Measurements from ENCODE around the gene WBP4. TPM values are rescaled to one million over a fixed set of nuclear protein-coding genes. Genes with fewer than 3 reads are reported as not detected.

WBP4 gene
- total RNA-seq, 1 experiment from 2014 or later: 10.0 TPM

DNA sequence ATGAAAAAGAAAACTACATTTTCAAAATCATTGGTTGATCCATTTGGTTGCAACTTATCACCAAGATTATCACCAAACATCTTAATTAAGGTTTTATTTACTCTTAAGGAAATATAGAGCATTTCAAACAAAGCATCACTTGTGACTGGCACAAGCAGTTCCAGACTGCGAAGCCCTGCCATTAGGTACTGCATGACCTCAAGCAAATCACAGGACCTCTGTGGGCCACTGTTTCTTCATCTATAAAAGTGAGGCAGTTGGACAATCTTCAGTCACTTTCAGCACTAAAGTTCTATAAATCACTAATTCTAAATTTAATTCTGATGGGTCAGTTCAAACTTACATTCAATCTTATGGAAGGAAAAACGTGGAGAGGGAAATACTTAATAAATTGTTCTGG is 44.1 kb upstream of the WBP4 start:
- H3K4me1 ChIP-seq (ENCODE audit: control insufficient read depth, insufficient read depth, low read length): peaks cover 28% of the 10 kb centered on the region
- TF ChIP-seq TCF7L2 (IDR thresholded peaks at IDR 0.05; ENCODE audit: low read depth, low read length) (no peak), POLR2AphosphoS5 (IDR thresholded peaks at IDR 0.05; ENCODE audit: low read depth, low read length) (no peak), SIN3A (IDR thresholded peaks at IDR 0.05; ENCODE audit: borderline replicate concordance, insufficient read depth, low read depth, low read length) (no peak)
- TF ChIP-seq, protein P1, sequence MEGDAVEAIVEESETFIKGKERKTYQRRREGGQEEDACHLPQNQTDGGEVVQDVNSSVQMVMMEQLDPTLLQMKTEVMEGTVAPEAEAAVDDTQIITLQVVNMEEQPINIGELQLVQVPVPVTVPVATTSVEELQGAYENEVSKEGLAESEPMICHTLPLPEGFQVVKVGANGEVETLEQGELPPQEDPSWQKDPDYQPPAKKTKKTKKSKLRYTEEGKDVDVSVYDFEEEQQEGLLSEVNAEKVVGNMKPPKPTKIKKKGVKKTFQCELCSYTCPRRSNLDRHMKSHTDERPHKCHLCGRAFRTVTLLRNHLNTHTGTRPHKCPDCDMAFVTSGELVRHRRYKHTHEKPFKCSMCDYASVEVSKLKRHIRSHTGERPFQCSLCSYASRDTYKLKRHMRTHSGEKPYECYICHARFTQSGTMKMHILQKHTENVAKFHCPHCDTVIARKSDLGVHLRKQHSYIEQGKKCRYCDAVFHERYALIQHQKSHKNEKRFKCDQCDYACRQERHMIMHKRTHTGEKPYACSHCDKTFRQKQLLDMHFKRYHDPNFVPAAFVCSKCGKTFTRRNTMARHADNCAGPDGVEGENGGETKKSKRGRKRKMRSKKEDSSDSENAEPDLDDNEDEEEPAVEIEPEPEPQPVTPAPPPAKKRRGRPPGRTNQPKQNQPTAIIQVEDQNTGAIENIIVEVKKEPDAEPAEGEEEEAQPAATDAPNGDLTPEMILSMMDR (IDR thresholded peaks at IDR 0.05): no peak
- TF ChIP-seq, protein P2, sequence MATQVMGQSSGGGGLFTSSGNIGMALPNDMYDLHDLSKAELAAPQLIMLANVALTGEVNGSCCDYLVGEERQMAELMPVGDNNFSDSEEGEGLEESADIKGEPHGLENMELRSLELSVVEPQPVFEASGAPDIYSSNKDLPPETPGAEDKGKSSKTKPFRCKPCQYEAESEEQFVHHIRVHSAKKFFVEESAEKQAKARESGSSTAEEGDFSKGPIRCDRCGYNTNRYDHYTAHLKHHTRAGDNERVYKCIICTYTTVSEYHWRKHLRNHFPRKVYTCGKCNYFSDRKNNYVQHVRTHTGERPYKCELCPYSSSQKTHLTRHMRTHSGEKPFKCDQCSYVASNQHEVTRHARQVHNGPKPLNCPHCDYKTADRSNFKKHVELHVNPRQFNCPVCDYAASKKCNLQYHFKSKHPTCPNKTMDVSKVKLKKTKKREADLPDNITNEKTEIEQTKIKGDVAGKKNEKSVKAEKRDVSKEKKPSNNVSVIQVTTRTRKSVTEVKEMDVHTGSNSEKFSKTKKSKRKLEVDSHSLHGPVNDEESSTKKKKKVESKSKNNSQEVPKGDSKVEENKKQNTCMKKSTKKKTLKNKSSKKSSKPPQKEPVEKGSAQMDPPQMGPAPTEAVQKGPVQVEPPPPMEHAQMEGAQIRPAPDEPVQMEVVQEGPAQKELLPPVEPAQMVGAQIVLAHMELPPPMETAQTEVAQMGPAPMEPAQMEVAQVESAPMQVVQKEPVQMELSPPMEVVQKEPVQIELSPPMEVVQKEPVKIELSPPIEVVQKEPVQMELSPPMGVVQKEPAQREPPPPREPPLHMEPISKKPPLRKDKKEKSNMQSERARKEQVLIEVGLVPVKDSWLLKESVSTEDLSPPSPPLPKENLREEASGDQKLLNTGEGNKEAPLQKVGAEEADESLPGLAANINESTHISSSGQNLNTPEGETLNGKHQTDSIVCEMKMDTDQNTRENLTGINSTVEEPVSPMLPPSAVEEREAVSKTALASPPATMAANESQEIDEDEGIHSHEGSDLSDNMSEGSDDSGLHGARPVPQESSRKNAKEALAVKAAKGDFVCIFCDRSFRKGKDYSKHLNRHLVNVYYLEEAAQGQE (IDR thresholded peaks at IDR 0.05; ENCODE audit: insufficient read depth in 1 of 2, low read depth in 2 of 2, low read length in 1 of 2): no peak
- no peaks in the 10 kb centered on the region for H3K9me3 ChIP-seq (ENCODE audit: control insufficient read depth, insufficient read depth, low read depth, low read length)
- DNase-seq (ENCODE audit: low read depth, low spot score) (no peak), ATAC-seq (peak; percentile 86)
- in situ Hi-C loops (cut with HindIII; ENCODE audit: low pct_unique_long_range_greater_than_20kb, low sequenced_read_pairs): no loop called here
- POLR2A ChIA-PET: no interaction called here
- intact Hi-C loops (cut with micrococcal nuclease; ENCODE audit: unreplicated experiment): no loop called here
- H3K27ac ChIP-seq (ENCODE audit: low read length): peak overlapping the region; percentile 63
- no peaks in the 10 kb centered on the region for H3K36me3 ChIP-seq (ENCODE audit: control insufficient read depth, insufficient read depth, low read length)
- no peaks in the 10 kb centered on the region for H3K27me3 ChIP-seq (ENCODE audit: control insufficient read depth, insufficient read depth, low read length)
- CTCF ChIA-PET: no interaction called here
- peak overlapping the region in 1 of 2 experiments; percentile 30; a peak in 1 of 4 replicates for H3K4me3 ChIP-seq (ENCODE audit: low read depth in 2 of 2, low read length in 2 of 2)
- BruUV-seq (replicated peaks): no TSS peak

DNA sequence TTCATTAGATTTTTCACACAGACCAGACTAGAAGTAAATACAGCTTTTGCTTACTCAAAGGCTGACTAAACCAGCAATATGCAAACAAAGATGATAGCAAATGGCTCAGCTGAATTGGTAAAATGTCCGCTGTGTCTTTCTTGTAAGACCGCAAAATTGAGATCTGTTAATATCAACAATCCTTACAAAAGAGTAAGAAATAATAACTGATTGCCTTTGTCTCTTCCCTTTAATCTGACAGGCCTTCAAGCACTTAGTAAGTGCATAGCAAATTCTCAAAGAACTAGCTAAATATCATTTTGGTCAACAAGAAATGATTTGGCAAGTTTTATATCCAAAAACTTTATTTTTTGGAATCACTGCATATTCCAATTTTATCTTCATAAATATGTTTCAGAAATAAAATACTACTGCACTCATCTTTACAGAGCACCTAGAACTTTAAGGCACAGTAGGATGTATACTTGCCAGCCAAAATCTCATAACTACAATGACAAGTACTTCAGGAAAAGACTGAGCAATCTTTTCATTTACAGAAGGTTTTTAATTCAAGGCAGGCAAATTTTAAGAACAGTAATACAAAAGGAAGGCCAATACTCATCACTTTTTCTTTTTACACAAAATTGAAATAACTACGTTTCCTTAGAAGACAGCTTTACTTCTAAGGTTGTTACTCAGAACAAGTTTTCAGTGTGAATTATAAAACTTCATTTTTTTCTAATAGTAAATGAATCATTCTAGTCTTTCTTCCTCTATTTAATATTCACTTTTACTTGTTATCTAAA is 43.3 kb upstream of the WBP4 start:
- H3K4me1 ChIP-seq (ENCODE audit: control insufficient read depth, insufficient read depth, low read length): peaks cover 28% of the 10 kb centered on the region
- no TSS peak for BruUV-seq (replicated peaks)
- TF ChIP-seq, protein P2 (IDR thresholded peaks at IDR 0.05; ENCODE audit: insufficient read depth in 1 of 2, low read depth in 2 of 2, low read length in 1 of 2): no peak
- TF ChIP-seq SIN3A (IDR thresholded peaks at IDR 0.05; ENCODE audit: borderline replicate concordance, insufficient read depth, low read depth, low read length): no peak
- TF ChIP-seq TCF7L2 (IDR thresholded peaks at IDR 0.05; ENCODE audit: low read depth, low read length): no peak
- TF ChIP-seq, protein P1 (IDR thresholded peaks at IDR 0.05): no peak
- no peak for TF ChIP-seq POLR2AphosphoS5 (IDR thresholded peaks at IDR 0.05; ENCODE audit: low read depth, low read length)
- DNase-seq (ENCODE audit: low read depth, low spot score): no peak
- intact Hi-C loops (cut with micrococcal nuclease; ENCODE audit: unreplicated experiment): no loop called here
- ATAC-seq: no peak
- peak overlapping the region; percentile 69 for H3K27ac ChIP-seq (ENCODE audit: low read length)
- no peaks in the 10 kb centered on the region for H3K27me3 ChIP-seq (ENCODE audit: control insufficient read depth, insufficient read depth, low read length)
- H3K4me3 ChIP-seq (ENCODE audit: low read depth in 2 of 2, low read length in 2 of 2): peak overlapping the region in 1 of 2 experiments; percentile 30; a peak in 1 of 4 replicates
- ChIA-PET POLR2A (no interaction called here), CTCF (no interaction called here)
- H3K36me3 ChIP-seq (ENCODE audit: control insufficient read depth, insufficient read depth, low read length): no peaks in the 10 kb centered on the region
- in situ Hi-C loops (cut with HindIII; ENCODE audit: low pct_unique_long_range_greater_than_20kb, low sequenced_read_pairs): no loop called here
- H3K9me3 ChIP-seq (ENCODE audit: control insufficient read depth, insufficient read depth, low read depth, low read length): no peaks in the 10 kb centered on the region

All from Panc1 (cell line).